ENCODE data around the gene PTPRN2. TPM values are rescaled to one million over a fixed set of nuclear protein-coding genes. Genes with fewer than 3 reads are reported as not detected.

Gene PTPRN2
- total RNA-seq, 4 donors from 2014 or later: 14.9 to 34.3 (median 21.3) TPM

DNA sequence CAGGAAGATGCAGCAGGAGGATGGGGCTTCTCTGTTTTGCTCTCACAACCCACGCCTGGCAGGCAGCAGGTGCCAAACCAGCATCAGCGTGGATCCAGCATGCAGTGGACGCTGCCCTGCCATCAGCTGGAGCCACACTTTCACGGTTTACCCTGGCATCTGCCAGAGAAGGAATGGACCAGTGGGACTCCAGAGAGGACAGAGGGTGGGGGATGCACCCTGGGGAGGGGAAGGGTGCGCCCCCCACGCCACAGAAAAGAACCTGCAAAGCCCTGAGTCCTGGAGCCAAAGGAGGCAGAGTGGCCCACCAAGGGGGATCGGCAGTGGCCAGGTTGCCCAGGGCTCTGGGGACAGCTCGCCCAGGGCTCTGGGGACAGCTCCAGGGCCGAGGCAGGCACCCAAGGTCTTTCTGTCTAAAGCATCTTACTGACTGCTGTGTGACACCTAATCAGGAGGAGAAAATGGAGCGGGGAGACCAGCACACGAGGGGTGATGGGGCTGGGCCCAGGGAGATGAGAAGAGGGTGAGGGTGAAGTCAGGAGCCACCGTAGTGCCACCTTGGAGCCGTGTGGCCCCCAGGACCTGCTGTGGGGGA, 1025.7 kb downstream of the PTPRN2 start:
- Histone ChIP-seq H3K4me3 (no peak overlapping the region), H3K36me3 (no peaks in the 10 kb centered on the region), H3K4me1 (no peaks in the 10 kb centered on the region), H3K9me3 (no peaks in the 10 kb centered on the region), H3K27ac (no peak overlapping the region), H3K27me3 (no peaks in the 10 kb centered on the region)
- no peak for TF ChIP-seq POLR2A (IDR thresholded peaks at IDR 0.05)
- no peak for TF ChIP-seq CTCF (IDR thresholded peaks at IDR 0.05)
- peak in 1 of 3 donors; percentile 32 for DNase-seq

DNA sequence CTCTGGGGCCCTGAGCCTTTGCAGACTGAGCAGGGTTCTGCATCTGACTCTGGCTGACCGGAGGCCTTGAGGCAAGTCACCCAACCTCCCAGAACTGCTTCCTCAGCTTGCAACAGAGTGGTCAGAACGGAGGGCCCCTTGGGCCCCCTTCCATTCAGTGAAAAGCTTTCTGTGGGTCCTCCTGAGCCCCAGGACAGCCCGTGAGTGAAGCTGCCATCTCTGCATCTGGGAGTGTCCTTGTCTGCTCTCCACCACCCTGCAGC, 1026.2 kb downstream of the PTPRN2 start:
- Histone ChIP-seq H3K9me3 (no peaks in the 10 kb centered on the region), H3K27ac (no peak overlapping the region), H3K4me3 (no peak overlapping the region), H3K4me1 (no peaks in the 10 kb centered on the region), H3K36me3 (no peaks in the 10 kb centered on the region), H3K27me3 (no peaks in the 10 kb centered on the region)
- no peak for TF ChIP-seq CTCF (IDR thresholded peaks at IDR 0.05)
- TF ChIP-seq POLR2A (IDR thresholded peaks at IDR 0.05): no peak
- DNase-seq: peak in 1 of 3 donors; percentile 24

DNA sequence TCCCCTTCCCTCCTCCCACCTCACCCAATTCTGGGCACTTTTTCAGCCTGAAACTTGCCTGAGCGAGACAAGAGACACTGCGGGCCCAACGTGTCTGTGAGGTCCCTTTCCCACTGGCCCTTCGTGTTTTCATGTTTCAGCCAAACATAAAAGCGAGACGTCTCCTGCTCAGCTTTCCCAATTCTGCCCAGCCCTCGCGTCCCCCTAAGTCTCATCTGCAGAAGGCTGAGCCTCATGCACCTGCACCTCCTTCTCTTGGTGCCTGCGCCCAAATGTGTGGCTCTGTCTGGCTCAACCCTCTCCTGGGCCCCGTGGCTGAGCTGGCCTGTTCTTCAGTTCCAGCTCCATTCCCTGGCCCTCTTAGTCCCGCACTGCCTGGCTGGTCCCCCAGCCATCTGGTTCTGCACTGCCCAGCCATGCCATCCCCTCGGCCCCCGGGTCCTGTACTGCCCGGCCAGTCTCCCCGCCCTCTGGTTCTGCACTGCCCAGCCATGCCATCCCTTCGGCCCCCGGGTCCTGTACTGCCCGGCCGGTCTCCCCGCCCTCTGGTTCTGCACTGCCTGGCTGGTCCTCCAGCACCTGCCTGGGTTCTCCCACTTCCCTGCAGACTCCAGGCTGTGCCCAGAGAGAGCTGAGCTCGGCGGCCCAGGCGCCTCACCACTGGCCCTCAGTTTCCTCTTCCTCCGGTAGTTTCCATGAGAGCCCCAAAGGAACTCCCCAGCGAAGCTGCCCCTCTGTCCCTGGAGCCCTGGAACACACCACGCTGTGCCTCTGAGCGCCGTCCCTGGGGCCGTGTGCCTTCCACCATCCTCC, 1026.7 kb downstream of the PTPRN2 start:
- Histone ChIP-seq H3K4me1 (no peaks in the 10 kb centered on the region), H3K27ac (no peak overlapping the region), H3K27me3 (no peaks in the 10 kb centered on the region), H3K4me3 (no peak overlapping the region), H3K9me3 (no peaks in the 10 kb centered on the region), H3K36me3 (no peaks in the 10 kb centered on the region)
- TF ChIP-seq CTCF (IDR thresholded peaks at IDR 0.05) (no peak), POLR2A (IDR thresholded peaks at IDR 0.05) (no peak)
- peak in 1 of 3 donors; percentile 22 for DNase-seq

- DNase-seq: no peak
These were observed 1027.4 kb downstream of the PTPRN2 start for GRCh38 chr7:157560258-157560654.

DNA sequence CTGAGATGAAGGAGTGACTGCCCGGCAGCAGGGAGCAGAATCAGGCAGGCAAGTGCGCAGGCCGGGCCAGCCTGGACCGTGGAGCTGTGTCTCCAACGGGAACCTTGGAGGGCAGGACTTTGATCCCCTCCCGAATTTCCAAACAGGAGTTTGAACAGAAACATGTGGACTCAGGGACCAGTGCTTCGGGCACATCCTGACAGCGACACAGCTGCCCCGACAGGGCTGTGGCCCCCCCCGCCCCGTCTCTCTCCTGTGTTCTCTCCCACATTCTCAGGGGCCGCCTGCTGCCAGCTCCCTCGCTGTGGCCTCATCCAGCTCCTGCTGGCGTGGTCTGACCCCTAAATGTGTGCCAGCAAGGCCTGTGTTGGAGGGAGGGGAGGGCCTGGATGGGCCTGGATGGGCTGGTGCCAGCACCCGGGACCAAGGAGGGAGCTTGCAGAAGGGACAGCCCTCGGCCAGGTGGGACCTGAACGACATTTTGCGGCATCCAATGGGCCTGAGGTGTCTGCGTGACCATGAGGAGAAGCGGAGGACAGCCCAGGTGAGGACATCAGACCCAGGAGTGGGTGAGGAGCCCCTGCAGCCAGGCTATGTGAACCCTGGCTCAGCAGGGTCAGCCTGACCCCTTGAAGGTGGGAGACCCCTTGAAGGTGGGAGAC, 1027.9 kb downstream of the PTPRN2 start:
- Histone ChIP-seq H3K9me3 (no peaks in the 10 kb centered on the region), H3K27ac (no peak overlapping the region), H3K4me1 (no peaks in the 10 kb centered on the region), H3K36me3 (no peaks in the 10 kb centered on the region), H3K4me3 (no peak overlapping the region), H3K27me3 (no peaks in the 10 kb centered on the region)
- TF ChIP-seq POLR2A (IDR thresholded peaks at IDR 0.05) (no peak), CTCF (IDR thresholded peaks at IDR 0.05) (no peak)
- DNase-seq: peak in 2 of 3 donors; percentile 37 to 41

More at GRCh38 chr7:157560258-157560654, 1027.4 kb downstream of the PTPRN2 start:
- H3K9me3 ChIP-seq: no peaks in the 10 kb centered on the region
- H3K27me3 ChIP-seq: no peaks in the 10 kb centered on the region
- no peaks in the 10 kb centered on the region for H3K36me3 ChIP-seq
- H3K4me1 ChIP-seq: no peaks in the 10 kb centered on the region
- TF ChIP-seq POLR2A (IDR thresholded peaks at IDR 0.05) (no peak), CTCF (IDR thresholded peaks at IDR 0.05) (no peak)
- H3K27ac ChIP-seq: no peak overlapping the region
- H3K4me3 ChIP-seq: no peak overlapping the region
